Measurements from ENCODE around the gene FKBP2. TPM values are rescaled to one million over a fixed set of nuclear protein-coding genes. Genes with fewer than 3 reads are reported as not detected.

Gene FKBP2
- total RNA-seq, 1 experiment from 2014 or later: 87.4 TPM

- no peaks in the 10 kb centered on the region for H3K27me3 Mint-ChIP-seq (ENCODE audit: unreplicated experiment)
- no TSS peak for BruUV-seq (replicated peaks)
- no peak for TF ChIP-seq CTCF (IDR thresholded peaks at IDR 0.05; ENCODE audit: unreplicated experiment)
- H3K4me1 Mint-ChIP-seq (ENCODE audit: low read depth, unreplicated experiment): peaks cover 7% of the 10 kb centered on the region
- H3K4me3 Mint-ChIP-seq (ENCODE audit: low read depth, unreplicated experiment): no peak overlapping the region
- peaks cover 44% of the 10 kb centered on the region for H3K36me3 Mint-ChIP-seq (ENCODE audit: insufficient read depth, unreplicated experiment)
- no peak for DNase-seq
- H3K27ac Mint-ChIP-seq (ENCODE audit: unreplicated experiment): no peak overlapping the region
- H3K9me3 Mint-ChIP-seq (ENCODE audit: low read depth, unreplicated experiment): no peaks in the 10 kb centered on the region
- intact Hi-C loops (cut with micrococcal nuclease; ENCODE audit: unreplicated experiment): no loop called here
- CTCF ChIA-PET: interaction anchor here (1.0 kb wide), 1 partner anchor 41 kb away, joined by 3 read pairs; no protein-coding TSS in a partner anchor
Measured at GRCh38 chr11:64263021-64263946, 22.4 kb downstream of the FKBP2 start.

GRCh38 chr11:64263947-64264317, 23.0 kb downstream of the FKBP2 start:
- peaks cover 13% of the 10 kb centered on the region for H3K4me1 Mint-ChIP-seq (ENCODE audit: low read depth, unreplicated experiment)
- H3K27me3 Mint-ChIP-seq (ENCODE audit: unreplicated experiment): no peaks in the 10 kb centered on the region
- H3K27ac Mint-ChIP-seq (ENCODE audit: unreplicated experiment): no peak overlapping the region
- H3K4me3 Mint-ChIP-seq (ENCODE audit: low read depth, unreplicated experiment): no peak overlapping the region
- no peaks in the 10 kb centered on the region for H3K9me3 Mint-ChIP-seq (ENCODE audit: low read depth, unreplicated experiment)
- no peak for DNase-seq
- intact Hi-C loops (cut with micrococcal nuclease; ENCODE audit: unreplicated experiment): no loop called here
- H3K36me3 Mint-ChIP-seq (ENCODE audit: insufficient read depth, unreplicated experiment): peaks cover 48% of the 10 kb centered on the region
- no peak for TF ChIP-seq CTCF (IDR thresholded peaks at IDR 0.05; ENCODE audit: unreplicated experiment)
- CTCF ChIA-PET: no interaction called here
- no TSS peak for BruUV-seq (replicated peaks)

- Mint-ChIP-seq H3K36me3 (ENCODE audit: insufficient read depth, unreplicated experiment) (peaks cover 48% of the 10 kb centered on the region), H3K27me3 (ENCODE audit: unreplicated experiment) (no peaks in the 10 kb centered on the region), H3K27ac (ENCODE audit: unreplicated experiment) (no peak overlapping the region), H3K4me3 (ENCODE audit: low read depth, unreplicated experiment) (no peak overlapping the region), H3K9me3 (ENCODE audit: low read depth, unreplicated experiment) (no peaks in the 10 kb centered on the region), H3K4me1 (ENCODE audit: low read depth, unreplicated experiment) (peaks cover 18% of the 10 kb centered on the region)
- BruUV-seq (replicated peaks): no TSS peak
- CTCF ChIA-PET: no interaction called here
- no peak for TF ChIP-seq CTCF (IDR thresholded peaks at IDR 0.05; ENCODE audit: unreplicated experiment)
- no peak for DNase-seq
- intact Hi-C loops (cut with micrococcal nuclease; ENCODE audit: unreplicated experiment): no loop called here
Measured at GRCh38 chr11:64264371-64264852, 23.5 kb downstream of the FKBP2 start.

GRCh38 chr11:64265176-64266160, 24.6 kb downstream of the FKBP2 start:
- peaks cover 18% of the 10 kb centered on the region for H3K4me1 Mint-ChIP-seq (ENCODE audit: low read depth, unreplicated experiment)
- peak overlapping the region; percentile 21 for H3K27ac Mint-ChIP-seq (ENCODE audit: unreplicated experiment)
- H3K9me3 Mint-ChIP-seq (ENCODE audit: low read depth, unreplicated experiment): no peaks in the 10 kb centered on the region
- intact Hi-C loops (cut with micrococcal nuclease; ENCODE audit: unreplicated experiment): no loop called here
- TF ChIP-seq CTCF (IDR thresholded peaks at IDR 0.05; ENCODE audit: unreplicated experiment): no peak
- CTCF ChIA-PET: interaction anchor here (0.6 kb wide), 1 partner anchor 20 kb away, joined by 4 read pairs; no protein-coding TSS in a partner anchor
- H3K27me3 Mint-ChIP-seq (ENCODE audit: unreplicated experiment): no peaks in the 10 kb centered on the region
- no peak for DNase-seq
- BruUV-seq (replicated peaks): no TSS peak
- no peak overlapping the region for H3K4me3 Mint-ChIP-seq (ENCODE audit: low read depth, unreplicated experiment)
- peaks cover 50% of the 10 kb centered on the region for H3K36me3 Mint-ChIP-seq (ENCODE audit: insufficient read depth, unreplicated experiment)

Data from Calu3 (cell line).